CD4-positive, alpha-beta T cell treated with Interleukin-1 beta for 1 hour (primary cell): Measurements from ENCODE around the gene TMEM119.
A peak's percentile ranks its signal among the peaks of the same experiment; 100 is the strongest.

Experiments
- DNase-seq, 2 donors: peaks; one replicate each; pipeline ENCODE4 v3.0.0-alpha.2; 2020 to 2022

TMEM119 gene, protein sequence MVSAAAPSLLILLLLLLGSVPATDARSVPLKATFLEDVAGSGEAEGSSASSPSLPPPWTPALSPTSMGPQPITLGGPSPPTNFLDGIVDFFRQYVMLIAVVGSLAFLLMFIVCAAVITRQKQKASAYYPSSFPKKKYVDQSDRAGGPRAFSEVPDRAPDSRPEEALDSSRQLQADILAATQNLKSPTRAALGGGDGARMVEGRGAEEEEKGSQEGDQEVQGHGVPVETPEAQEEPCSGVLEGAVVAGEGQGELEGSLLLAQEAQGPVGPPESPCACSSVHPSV

DNA sequence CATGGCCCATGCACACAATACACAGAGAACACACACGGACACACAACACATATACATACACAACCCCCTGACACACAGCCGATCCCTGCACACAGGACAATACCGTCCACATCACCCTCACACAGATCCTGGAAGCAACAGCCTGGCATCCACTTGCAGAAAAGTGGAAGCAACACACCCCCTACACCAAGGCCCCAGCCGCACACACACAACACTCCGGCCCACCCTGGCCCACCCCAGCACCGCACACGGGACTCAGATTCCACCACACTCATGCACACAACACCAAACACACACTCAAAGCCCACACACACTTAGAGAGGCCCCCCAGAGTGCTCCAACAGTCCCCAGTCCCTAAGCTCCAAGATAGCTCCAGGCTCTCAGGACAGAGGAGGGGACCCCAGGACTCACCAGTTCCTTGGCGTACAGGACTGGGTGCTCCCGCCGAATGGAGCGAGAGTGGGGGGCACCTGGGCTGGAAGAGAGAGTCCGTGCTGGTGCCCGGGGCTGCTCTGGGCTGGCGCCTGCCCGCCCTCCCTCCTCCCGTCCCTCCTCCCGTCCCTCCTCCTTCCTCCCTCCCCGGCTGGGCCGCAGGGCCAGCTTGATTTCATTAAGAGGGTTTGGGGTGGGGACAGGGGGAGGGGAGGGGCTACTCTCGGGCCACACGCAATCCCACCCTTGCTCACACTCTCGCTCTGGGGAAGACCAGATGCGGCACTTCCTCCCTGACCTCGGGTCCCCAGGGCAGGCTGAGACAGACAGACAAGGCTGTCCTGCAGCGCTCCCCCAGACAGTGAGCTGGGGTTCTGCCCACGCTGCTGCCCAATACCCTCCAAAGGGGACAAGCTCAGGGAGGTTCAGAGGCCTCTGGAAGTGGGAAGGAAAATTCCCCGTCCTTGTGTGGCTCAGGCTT, at the start of gene TMEM119:
Gene TMEM119 (minus strand): TSS at position 526 of the 913 bp plus-strand sequence. CDS start 5,701 bp downstream, outside the sequence.
- DNase-seq, result no peak

DNA sequence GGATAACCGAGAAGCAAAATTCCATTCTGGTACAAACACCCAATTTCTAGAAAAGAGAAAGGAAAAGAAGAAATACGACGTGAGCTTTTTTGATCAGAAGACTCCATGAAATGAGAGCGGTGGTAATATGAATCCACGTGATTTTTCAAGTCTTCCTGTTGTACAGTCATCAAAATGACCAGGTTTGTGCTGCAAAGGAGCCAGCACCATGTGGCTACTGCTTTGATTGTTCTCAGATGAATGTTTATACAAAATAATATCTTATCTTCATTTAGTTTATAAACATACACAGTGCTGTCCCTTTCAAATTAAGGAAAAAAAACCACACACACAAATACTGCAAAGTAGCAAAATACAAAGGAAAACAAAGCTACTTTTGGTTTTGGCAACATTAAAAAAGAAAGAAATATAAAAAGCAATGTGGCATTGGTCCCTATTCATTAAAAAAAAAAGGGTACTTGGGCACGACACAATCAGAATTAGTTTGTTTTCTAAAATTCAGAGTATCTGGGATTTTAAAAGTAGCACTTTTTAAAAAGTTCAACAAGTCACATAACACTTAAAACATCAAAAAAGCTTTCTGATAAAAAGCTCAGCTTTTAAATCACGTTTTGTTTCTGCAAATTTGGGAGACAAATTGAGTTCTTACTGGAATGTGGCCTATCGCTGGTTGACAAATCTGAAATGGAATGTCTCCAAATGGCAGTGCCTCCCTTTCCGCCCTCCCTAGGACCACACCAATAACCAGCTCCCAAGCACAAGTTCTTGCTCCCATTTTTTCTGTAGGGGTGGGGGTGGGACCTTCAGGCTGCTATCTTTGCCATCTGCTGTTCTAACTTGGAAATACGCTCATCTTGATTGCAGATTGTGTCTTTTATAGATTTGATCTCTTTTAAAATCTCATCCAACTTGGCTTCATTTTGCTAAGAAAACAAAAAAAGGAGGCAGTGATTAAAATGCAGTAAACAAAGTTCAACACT, 49.0 kb upstream of the TMEM119 start:
- DNase-seq, result no peak

DNA sequence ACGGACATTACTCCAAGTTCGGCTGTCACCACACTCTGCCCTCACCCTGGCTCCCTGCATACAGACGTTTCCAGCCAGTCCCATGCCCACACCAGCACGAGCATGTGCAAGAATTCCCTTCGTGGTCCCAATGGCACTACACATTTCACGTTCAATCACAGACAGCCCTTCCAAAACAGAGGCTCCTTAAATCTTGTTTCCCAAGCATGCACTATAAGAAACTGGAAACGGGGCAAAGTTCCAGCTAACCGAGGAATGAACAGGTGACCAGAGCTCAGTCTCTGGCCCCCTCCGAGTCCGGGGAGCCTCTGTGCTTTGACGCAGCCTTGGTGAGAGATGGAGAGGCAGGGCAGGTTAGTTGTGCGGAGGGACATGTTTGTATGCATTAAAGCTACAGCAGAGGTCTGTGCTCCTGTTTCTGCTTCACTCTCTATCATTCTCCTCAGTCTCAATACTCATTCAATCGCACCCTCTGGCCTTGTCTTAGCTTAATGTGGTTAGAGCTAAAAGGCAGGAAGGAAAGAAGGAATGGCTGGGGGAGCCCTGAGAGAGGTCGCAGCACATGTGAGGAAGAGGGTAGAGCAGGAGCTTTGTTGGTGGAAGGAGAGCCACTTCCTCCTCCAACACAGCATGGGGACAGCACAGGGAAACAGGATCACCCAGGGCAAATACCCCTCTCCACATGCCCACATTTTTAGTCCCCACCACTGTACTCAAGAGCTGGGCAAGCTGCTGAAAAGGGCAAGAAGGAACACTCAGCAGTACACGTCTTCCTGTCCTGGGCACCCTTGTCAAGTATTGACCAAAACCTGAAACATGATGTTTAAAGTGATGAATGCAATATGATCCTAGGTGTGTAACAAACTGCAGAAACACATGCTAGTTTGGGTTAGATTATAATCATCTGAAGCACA, 48.1 kb upstream of the TMEM119 start:
- no peak for DNase-seq

DNA sequence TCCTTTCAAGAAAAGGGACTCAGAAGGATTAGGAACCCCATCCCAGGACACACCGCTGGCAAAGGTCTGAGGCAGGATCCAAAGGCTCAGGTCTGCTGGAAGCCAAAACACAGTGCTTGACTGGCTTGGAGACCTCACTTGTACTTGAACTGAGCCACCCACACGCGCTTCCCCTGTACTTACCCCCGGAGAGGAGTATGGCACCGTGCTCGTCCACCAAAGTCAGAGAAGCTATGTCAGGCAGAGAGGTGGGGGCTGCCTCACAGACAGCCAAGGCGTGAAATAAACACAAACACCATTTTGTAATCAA, 46.9 kb upstream of the TMEM119 start:
- no peak for DNase-seq

DNA sequence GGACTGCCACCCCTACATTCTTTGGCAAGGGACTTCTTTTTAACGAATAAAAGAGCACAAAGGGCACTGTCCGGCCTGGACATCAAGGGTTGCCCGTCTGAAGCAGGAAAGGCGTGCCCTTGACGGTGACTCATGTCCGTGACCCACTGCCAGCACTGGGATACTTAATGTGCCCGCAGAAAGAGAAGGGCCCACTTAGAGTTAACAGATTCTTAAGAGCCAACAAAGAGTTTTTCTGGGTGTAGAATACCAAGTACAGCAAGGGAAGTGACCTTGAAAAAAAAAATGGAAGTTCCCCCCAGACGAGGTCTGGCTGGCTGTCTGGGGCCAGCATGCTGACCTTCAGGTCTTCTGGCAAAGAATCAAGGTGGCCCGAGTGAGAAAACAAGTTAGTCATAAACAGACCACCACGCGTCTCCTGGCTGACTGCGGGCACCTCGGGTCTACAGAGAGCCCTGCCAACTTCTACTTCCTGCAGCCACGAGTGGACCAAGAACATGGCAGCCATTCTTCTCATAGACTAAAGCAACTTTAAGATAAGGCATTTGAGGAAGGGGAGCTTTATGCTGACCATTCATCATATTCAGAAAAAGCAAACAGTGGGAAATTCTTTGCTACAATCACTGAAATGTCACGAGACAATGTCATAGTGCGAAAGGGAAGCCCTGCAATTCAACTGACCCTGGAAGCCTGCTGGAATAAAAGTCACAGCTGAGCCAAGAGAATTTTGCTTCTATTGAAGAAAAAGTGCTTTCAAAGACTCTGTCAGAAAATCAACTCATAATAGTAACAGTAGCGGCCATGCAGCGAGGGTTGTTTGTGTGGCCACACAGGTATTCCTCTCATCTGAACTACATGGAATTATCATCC, 46.3 kb upstream of the TMEM119 start:
- no peak for DNase-seq

DNA sequence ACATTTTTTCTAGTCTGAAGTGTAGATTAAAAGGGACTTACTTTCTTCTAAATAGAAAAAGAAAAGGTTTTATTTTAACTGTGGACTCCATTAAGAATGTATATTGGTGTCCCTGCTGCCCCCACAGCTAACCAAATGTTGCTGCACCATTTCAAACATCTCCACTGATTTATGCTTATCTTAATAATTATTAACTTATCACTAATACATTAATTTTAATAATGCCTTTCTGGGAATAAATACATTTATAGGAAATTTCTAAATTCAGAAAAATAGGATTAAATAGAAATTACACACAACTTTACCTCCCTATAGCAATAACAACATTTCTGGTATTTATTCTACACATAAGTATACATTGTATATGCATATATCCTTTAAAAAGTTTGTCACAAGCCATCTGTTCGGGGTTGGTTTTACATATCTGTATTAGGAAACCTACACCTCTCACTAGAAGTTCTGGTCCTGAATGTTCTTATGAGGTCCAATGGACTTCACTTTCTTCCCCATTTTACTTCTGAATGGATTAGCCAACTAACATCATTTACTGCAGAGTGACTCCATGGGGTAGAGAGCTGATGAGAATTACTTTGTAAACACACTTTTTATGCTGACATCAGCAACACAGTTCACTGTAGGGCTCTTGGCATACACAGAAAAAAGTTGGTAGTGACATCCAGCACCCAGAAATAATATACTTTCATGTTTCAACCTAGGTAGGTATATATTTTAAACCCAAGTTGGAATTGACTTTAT, 45.2 kb upstream of the TMEM119 start:
- DNase-seq, result no peak

DNA sequence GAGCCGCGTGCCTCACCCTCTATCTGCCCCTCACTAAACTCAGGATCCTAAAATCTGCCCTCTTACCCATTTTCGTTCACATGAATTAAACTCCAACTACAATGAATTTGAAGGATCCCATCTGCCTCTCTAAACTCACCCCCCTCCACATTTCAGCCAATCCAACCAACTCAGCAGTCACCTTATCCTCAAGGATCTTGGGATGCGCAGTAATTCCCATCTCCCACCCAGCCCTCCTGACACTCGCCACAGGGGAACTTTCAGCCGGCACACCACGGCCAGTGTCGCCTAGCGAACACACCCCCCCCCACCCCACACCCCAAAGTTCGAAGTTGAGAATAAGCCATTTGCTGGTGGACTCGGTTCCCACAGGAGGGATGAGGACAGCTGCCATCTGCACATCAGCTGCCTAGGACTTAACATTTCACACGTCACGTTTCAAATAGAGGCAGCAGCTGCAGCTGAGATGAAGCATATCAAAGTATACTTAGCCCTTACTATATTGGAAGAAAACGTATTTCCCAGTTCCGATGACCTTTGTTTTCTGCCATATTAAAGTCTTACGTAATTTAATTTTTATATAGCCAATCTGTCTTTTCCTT, 44.5 kb upstream of the TMEM119 start:
- no peak for DNase-seq

DNA sequence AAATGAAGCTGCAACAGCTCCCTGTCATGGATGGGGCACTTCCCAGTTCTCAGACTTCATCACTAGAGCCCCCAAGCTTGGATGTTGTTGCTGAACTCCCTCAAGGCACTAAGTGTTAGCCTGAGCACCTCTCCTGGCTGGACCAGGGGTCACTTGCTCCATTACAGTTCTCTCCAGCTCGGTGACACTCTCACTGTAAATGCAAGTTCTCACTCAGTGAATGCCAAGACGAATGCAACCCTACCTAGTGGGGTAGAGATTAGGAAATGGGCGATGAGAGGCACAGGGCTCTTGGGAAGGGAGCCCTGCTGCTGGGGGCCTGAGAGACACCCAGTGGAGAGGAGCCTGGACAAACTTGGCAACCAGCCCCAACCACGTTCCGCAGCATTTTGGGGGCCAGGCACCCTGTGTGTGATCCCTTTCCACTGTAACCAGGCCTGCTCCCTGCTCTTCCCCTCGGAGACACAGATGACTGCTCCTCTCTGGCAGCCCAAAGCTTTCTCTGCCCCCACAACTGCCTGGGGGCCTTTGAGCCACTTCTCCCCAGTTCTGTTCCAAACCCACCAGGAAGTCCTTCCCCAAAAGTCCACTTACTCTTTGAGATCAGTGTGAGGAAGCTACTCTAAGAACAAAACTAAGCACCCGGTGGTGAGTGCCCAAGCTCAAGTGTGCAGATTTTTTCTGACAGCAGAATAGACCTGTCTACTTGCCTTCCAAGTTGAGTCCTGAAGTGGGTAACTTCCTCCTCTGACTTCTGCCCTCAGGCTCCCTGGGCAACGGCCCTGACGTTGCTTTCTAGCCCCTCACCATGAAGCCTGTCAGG, 43.8 kb upstream of the TMEM119 start:
- DNase-seq, result no peak

DNA sequence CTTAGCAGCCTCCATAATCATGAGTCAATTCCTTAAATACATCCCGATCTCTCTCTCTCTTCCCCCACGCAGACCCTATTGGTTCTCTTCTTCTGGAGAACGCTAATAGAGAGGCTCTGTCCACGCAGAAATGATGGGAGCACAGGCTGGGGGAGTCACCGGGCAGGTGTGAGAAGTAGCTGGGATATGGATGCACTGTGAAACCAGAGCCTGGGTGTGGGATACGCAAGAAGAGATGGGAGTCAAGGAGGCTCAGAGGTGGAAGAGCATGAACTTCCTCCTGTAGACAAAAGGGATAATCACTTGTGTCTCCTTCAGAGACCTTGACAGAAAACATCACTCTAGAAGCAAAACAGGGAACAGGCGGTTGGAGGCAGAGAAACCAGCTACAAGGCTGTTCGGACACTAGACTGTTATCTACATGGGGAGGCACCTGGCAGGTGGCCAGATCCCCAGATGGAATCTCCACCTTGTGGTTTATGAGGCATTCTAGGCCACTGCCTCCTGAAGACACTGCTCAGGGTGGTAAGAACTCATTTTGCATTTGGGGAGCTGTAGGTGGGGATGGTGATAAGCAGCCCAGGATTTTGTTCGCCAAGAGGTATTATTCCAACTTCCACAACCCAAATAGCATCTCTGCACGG, 43.0 kb upstream of the TMEM119 start:
- DNase-seq, result no peak

DNA sequence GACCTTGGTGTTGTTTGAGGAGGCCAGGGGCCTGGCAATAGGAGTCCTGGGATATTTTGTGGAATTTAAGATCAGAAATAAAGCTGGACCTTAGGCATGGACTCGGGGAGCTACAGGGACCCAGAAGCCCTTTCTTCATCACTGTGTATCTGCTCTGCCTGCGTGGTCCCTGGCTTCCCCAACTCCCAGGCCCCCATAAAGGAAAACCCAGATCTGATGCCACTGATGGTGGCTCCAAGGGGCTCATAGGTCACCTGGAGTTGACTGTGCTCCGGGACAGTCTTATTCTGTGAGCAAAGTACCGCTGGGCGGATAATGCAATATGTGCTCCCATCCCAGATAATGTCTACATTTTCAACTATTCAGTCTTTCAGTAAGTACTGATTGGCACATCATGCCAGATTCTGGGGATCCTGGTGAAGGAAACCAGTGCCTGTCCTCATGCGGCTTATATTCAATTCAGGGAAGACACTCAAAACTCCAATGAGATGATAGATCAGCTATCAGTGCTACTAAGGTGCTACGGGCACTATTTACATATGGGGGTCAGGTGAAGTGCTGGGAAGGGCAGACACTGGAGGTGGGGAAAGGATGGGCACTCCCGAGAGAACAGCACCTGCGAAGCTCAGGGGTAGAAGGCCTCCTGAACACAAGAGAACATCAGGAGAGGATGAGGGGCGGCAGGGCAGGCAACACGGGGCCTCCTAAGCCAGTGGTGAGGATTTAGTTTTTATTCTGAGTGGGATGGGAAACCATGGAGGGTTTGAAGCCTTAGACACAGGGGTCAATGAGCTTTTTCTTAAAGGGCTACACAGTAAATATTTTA, 41.3 kb upstream of the TMEM119 start:
- no peak for DNase-seq

DNA sequence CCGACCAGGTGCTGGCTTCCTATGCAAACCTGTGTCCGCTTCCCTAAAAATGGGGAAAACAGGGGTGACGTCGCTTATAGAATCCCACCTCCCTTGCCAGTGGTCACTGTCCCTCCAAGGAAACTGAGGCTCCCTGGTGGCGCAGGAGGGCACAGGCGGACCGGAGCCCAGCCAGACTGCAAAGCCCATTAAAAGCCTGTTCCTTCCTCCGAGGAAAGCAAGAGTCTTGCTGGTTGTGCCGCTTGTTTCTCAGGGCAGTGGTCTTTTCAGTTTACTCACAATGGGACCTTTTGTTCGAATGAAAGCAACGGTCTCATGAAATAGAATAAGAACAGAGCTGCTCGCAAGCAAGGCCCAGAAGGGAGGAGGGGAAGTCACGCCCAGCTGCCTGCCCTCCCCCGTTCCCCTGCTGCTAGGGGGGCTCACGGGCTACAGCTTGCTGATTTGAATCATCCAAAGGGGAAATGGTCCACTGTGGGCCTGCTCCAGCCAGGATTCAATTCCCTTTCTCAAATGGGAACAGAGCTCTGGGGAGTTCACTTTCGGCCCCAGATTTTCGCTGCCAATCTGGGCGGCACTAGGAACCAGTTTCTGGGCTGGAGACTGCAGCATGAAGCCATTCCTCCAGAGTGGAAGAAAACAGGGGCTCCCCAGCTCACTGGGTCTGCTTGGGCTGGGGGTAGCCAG, 40.4 kb upstream of the TMEM119 start:
- no peak for DNase-seq

DNA sequence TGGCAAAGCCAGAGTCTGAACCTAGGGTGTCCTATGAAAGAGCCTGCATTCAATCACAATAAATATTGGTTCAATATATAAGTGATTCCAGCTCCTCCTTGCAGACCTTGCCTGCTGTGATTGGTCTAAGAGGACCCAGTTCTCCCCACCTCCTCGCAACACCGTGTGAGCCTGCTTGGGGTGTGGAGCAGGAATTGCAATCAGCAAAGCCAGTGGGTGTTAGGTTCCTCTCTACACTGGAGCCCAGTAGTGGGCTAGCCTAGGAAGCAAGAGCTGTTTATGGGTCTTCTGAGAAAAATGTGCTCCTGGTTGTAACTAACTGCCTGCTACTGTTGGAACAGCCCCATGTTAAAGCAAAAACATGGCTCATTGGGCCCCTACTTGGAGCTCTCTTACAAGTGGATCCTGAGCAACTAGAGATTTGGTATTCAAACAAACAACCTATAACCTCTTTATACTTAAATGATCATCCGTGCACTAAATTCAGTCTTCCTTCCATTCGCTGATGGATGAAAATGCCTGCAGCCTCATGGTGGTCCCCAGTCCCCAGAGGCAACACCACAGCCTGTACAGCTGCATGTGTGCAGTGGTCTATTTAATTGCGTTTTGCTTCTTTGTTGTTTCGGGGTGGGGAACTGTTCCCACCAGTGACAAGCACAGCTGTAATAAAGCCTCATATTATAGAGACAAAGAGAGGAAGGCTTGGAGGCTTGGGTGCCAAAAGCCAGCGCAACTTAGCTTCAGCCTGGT, 39.5 kb upstream of the TMEM119 start:
- DNase-seq, result no peak

DNA sequence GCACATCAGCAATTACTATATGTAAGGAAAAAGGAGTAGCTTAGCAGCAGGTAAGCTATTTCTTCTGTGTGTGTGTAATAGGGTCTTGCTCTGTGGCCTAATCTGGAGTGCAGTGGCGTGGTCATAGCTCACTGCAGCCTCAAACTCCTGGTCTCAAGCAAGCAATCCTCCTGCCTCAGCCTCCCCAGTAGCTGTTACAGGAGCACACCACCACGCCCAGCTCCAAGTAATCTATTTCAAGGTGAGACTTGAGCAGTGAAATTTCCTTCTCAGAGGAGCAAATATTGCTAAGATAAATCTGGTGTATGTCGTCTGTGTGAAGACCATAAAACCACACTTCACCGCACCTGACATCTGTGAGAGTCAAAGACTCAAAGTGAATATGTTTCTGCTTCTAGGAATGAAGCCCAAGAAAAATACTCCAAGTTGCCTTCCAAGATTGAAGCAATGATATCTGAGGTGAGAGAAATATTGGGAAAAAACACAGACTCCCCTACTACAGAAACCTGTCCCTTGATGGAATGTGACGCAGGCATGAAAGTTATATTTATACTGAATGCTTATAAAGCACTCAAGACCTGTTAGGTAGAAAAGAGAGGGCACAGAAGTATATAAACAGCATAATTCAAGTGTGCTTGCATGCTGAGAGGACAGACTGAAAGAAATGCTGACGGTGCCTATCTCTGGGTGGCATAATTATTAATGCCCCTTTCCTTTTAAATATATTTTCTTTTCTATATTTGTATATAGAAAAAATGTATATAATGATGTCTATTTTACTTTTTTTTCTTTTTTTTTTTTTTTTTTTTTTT, 38.3 kb upstream of the TMEM119 start:
- DNase-seq, result no peak

DNA sequence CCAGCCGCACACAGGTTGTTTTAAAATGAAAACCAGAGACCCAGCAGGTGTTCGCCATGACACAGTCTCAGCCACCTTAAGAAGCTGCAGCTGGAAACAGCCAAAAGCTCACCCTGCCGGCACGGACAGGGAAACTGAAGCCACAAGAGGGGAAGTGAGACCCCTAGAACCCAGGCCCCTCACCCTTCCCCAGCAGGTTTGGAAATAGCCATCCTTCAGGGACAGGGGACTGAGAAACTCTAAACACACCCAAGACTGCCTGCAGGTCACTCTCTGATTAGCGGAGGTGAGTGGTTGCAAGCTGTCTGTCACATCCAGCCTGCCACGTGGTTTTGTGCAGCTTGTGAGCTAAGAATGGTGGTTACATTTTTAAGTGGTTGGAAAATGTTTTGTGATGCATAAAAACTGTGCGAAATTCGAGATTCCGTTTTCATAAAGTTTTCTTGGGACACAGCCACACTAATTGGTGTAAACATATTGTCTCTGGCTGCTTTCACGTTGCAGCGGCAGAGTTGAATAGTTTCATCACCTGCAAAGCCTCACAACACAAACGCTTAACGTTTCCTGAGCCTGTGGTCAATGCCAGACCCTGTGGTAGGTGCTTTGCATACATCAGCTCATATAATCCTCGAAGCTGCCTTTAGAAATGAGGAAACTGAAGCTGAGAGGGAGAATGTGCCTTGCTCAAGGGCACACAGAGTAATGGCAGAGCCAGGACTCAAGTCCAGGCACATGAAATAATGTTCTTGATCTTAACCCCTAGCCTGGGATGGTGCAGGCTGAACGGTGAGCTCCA, 37.5 kb upstream of the TMEM119 start:
- DNase-seq, result peak; percentile 49 to 71
